Measurements from ENCODE around the gene TRPM1.

The TRPM1 gene

DNA sequence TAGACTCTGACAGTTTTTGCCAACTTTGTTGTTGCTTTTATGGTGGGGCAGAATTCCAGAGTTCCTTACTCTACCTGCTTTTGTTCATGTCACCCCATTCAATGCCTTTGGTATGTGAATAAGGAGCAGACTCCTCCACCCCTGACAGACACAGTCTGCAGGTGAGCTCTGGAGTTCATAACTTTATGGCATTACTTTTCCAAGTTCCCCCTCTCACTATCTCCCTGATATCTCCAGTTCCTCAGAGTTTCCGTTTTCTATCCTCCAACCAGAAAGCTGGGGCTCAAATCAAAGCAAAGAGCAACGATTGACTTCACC is 87.0 kb downstream of the TRPM1 start:
- Histone ChIP-seq H3K27me3 (ENCODE audit: control insufficient read depth, insufficient read depth, low read length) (no peaks in the 10 kb centered on the region), H3K9me3 (ENCODE audit: control insufficient read depth, insufficient read depth, low read depth, low read length) (peaks cover 16% of the 10 kb centered on the region; the same call in 1 of the 2 replicates), H3K4me1 (ENCODE audit: control insufficient read depth, insufficient read depth, low read length) (peaks cover 10% of the 10 kb centered on the region; the same call in 1 of the 2 replicates), H3K27ac (ENCODE audit: low read depth, low read length) (no peak overlapping the region), H3K9ac (ENCODE audit: low read length) (no peak overlapping the region), H3K36me3 (ENCODE audit: control insufficient read depth, insufficient read depth, low read length) (no peaks in the 10 kb centered on the region), H3K4me3 (ENCODE audit: low read depth, low read length) (no peak overlapping the region)

GRCh38 chr15:31013863-31014607 is 87.5 kb downstream of the TRPM1 start:
- Histone ChIP-seq H3K27ac (ENCODE audit: low read depth, low read length) (no peak overlapping the region), H3K9ac (ENCODE audit: low read length) (no peak overlapping the region), H3K4me3 (ENCODE audit: low read depth, low read length) (no peak overlapping the region), H3K9me3 (ENCODE audit: control insufficient read depth, insufficient read depth, low read depth, low read length) (peaks cover 16% of the 10 kb centered on the region; the same call in 1 of the 2 replicates), H3K36me3 (ENCODE audit: control insufficient read depth, insufficient read depth, low read length) (no peaks in the 10 kb centered on the region), H3K4me1 (ENCODE audit: control insufficient read depth, insufficient read depth, low read length) (peaks cover 10% of the 10 kb centered on the region; the same call in 1 of the 2 replicates), H3K27me3 (ENCODE audit: control insufficient read depth, insufficient read depth, low read length) (no peaks in the 10 kb centered on the region)

GRCh38 chr15:31012455-31012854 is 89.1 kb downstream of the TRPM1 start:
- Histone ChIP-seq H3K9ac (ENCODE audit: low read length) (no peak overlapping the region), H3K4me1 (ENCODE audit: control insufficient read depth, insufficient read depth, low read length) (peaks cover 10% of the 10 kb centered on the region; the same call in 1 of the 2 replicates), H3K27ac (ENCODE audit: low read depth, low read length) (no peak overlapping the region), H3K27me3 (ENCODE audit: control insufficient read depth, insufficient read depth, low read length) (no peaks in the 10 kb centered on the region), H3K4me3 (ENCODE audit: low read depth, low read length) (no peak overlapping the region), H3K36me3 (ENCODE audit: control insufficient read depth, insufficient read depth, low read length) (no peaks in the 10 kb centered on the region), H3K9me3 (ENCODE audit: control insufficient read depth, insufficient read depth, low read depth, low read length) (peaks cover 16% of the 10 kb centered on the region; the same call in 1 of the 2 replicates)

GRCh38 chr15:31010036-31010435 is 91.5 kb downstream of the TRPM1 start:
- Histone ChIP-seq H3K4me3 (ENCODE audit: low read depth, low read length) (no peak overlapping the region), H3K36me3 (ENCODE audit: control insufficient read depth, insufficient read depth, low read length) (no peaks in the 10 kb centered on the region)

GRCh38 chr15:31005660-31006059 is 95.9 kb downstream of the TRPM1 start:
- peaks cover under 1% of the 10 kb centered on the region; the same call in 1 of the 2 replicates for H3K9me3 ChIP-seq (ENCODE audit: control insufficient read depth, insufficient read depth, low read depth, low read length)
- H3K4me1 ChIP-seq (ENCODE audit: control insufficient read depth, insufficient read depth, low read length): 0 out of 2 replicates have a peak, but pooled peaks cover 6% of the 10 kb centered on the region
- H3K4me3 ChIP-seq (ENCODE audit: low read depth, low read length): no peak overlapping the region
- no peak overlapping the region for H3K9ac ChIP-seq (ENCODE audit: low read length)
- H3K27ac ChIP-seq (ENCODE audit: low read depth, low read length): no peak overlapping the region
- no peaks in the 10 kb centered on the region for H3K36me3 ChIP-seq (ENCODE audit: control insufficient read depth, insufficient read depth, low read length)
- no peaks in the 10 kb centered on the region for H3K27me3 ChIP-seq (ENCODE audit: control insufficient read depth, insufficient read depth, low read length)

More at GRCh38 chr15:31010036-31010435, 91.5 kb downstream of the TRPM1 start:
- H3K4me1 ChIP-seq (ENCODE audit: control insufficient read depth, insufficient read depth, low read length): peaks cover 10% of the 10 kb centered on the region; the same call in 1 of the 2 replicates
- no peaks in the 10 kb centered on the region for H3K27me3 ChIP-seq (ENCODE audit: control insufficient read depth, insufficient read depth, low read length)
- no peak overlapping the region for H3K27ac ChIP-seq (ENCODE audit: low read depth, low read length)
- peaks cover 16% of the 10 kb centered on the region; the same call in 1 of the 2 replicates for H3K9me3 ChIP-seq (ENCODE audit: control insufficient read depth, insufficient read depth, low read depth, low read length)
- no peak overlapping the region for H3K9ac ChIP-seq (ENCODE audit: low read length)

DNA sequence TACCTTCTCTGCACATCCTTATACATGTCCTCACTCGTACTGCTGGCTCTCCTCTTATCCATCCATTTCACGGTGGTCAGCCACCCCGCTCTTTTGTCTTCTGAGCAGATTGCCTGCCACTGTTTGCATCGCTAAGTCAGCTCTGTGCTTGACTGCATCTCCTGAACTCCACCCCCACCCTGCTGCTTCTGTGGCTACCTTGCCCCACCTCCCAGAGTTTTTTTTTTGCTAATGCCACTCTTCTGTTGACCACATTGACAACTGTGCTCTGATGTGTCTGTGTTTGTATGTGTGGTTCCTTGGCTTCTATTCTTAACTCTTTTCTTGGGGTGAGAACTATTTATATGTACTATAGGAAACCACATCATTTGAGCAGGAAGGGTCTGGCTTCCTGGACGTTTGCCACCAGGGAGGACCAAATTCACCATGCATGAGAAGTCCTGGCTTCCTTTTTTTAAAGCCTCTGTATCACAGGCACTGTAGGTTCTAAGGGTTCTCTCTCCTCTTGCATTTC is 97.2 kb downstream of the TRPM1 start:
- no peak overlapping the region for H3K4me3 ChIP-seq (ENCODE audit: low read depth, low read length)
- no peak overlapping the region for H3K9ac ChIP-seq (ENCODE audit: low read length)
- no peaks in the 10 kb centered on the region for H3K27me3 ChIP-seq (ENCODE audit: control insufficient read depth, insufficient read depth, low read length)
- 0 out of 2 replicates have a peak, but pooled peaks cover 6% of the 10 kb centered on the region for H3K4me1 ChIP-seq (ENCODE audit: control insufficient read depth, insufficient read depth, low read length)
- H3K36me3 ChIP-seq (ENCODE audit: control insufficient read depth, insufficient read depth, low read length): no peaks in the 10 kb centered on the region
- H3K9me3 ChIP-seq (ENCODE audit: control insufficient read depth, insufficient read depth, low read depth, low read length): no peaks in the 10 kb centered on the region
- H3K27ac ChIP-seq (ENCODE audit: low read depth, low read length): no peak overlapping the region

DNA sequence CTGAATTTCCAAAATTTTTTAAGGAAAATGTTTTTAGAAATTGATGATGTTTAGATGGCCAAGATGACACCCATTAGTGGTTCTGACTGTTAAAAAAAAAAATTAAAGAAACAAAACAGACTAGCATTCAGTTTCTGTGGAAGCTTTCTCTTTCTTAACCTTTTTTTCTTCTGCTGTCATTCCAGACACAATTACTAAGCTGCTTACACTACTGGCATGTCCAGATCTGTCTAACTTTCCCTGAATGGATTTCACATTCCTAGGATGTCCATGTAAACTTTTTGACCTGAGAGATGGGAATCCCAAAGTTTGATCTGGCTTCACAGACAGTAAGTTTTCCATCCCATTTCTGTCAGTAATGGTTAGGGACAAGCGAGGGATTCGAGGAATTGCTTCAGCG is 99.8 kb downstream of the TRPM1 start:
- H3K27ac ChIP-seq (ENCODE audit: low read depth, low read length): no peak overlapping the region
- H3K27me3 ChIP-seq (ENCODE audit: control insufficient read depth, insufficient read depth, low read length): no peaks in the 10 kb centered on the region
- no peak overlapping the region for H3K9ac ChIP-seq (ENCODE audit: low read length)
- H3K9me3 ChIP-seq (ENCODE audit: control insufficient read depth, insufficient read depth, low read depth, low read length): peaks cover 4% of the 10 kb centered on the region; the same call in 1 of the 2 replicates
- H3K36me3 ChIP-seq (ENCODE audit: control insufficient read depth, insufficient read depth, low read length): no peaks in the 10 kb centered on the region
- no peak overlapping the region for H3K4me3 ChIP-seq (ENCODE audit: low read depth, low read length)
- 0 out of 2 replicates have a peak, but pooled peaks cover 6% of the 10 kb centered on the region for H3K4me1 ChIP-seq (ENCODE audit: control insufficient read depth, insufficient read depth, low read length)

DNA sequence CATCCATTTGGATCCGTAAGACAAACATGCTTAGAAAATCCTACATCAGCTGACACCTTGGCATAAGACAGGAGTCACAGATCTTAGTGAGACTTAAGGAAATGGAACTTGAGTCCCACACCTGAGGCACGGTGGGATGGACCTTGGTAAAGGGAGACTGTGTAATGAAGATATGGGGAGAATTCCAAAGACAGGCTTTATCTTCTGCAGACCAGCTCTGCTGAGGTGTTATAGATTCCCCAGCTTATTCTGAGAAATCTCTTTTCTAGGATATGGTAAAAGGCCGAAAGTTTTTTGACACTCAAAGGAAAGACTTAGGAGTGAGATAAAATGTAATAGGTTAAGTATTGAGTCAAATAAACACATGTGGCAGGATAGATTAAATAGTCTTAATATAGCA is 101.8 kb downstream of the TRPM1 start:
- no peaks in the 10 kb centered on the region for H3K27me3 ChIP-seq (ENCODE audit: control insufficient read depth, insufficient read depth, low read length)
- H3K27ac ChIP-seq (ENCODE audit: low read depth, low read length): no peak overlapping the region
- no peak overlapping the region for H3K9ac ChIP-seq (ENCODE audit: low read length)
- 0 out of 2 replicates have a peak, but pooled peaks cover 6% of the 10 kb centered on the region for H3K4me1 ChIP-seq (ENCODE audit: control insufficient read depth, insufficient read depth, low read length)
- H3K4me3 ChIP-seq (ENCODE audit: low read depth, low read length): no peak overlapping the region
- H3K9me3 ChIP-seq (ENCODE audit: control insufficient read depth, insufficient read depth, low read depth, low read length): peaks cover 4% of the 10 kb centered on the region; the same call in 1 of the 2 replicates
- H3K36me3 ChIP-seq (ENCODE audit: control insufficient read depth, insufficient read depth, low read length): no peaks in the 10 kb centered on the region

DNA sequence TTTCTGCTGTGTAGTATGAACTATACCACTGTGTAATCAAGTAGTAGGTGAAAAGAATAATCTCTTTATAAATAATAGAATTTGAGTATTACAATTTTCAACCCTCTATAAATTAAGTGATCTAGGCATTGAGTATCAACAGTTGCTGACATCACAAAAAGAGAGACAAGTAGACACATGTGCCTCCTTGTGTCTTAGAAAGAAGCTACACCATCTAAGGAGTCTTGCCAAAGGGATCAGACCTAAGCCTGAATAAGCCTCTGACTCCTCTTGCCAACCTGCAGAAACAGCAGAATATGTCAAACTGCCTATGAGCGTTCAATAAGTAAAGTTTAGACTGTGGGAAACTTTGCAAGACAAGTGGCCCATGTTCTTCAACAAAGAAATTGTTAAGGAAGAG is 104.3 kb downstream of the TRPM1 start:
- no peaks in the 10 kb centered on the region for H3K27me3 ChIP-seq (ENCODE audit: control insufficient read depth, insufficient read depth, low read length)
- peaks cover 4% of the 10 kb centered on the region; the same call in 1 of the 2 replicates for H3K9me3 ChIP-seq (ENCODE audit: control insufficient read depth, insufficient read depth, low read depth, low read length)
- H3K27ac ChIP-seq (ENCODE audit: low read depth, low read length): no peak overlapping the region
- no peak overlapping the region for H3K4me3 ChIP-seq (ENCODE audit: low read depth, low read length)
- H3K4me1 ChIP-seq (ENCODE audit: control insufficient read depth, insufficient read depth, low read length): 0 out of 2 replicates have a peak, but pooled peaks cover 3% of the 10 kb centered on the region
- H3K9ac ChIP-seq (ENCODE audit: low read length): no peak overlapping the region
- H3K36me3 ChIP-seq (ENCODE audit: control insufficient read depth, insufficient read depth, low read length): no peaks in the 10 kb centered on the region

- peaks cover 5% of the 10 kb centered on the region; the same call in 1 of the 2 replicates for H3K36me3 ChIP-seq (ENCODE audit: control insufficient read depth, insufficient read depth, low read length)
- H3K9me3 ChIP-seq (ENCODE audit: control insufficient read depth, insufficient read depth, low read depth, low read length): no peaks in the 10 kb centered on the region; the same call in 1 of the 2 replicates
- H3K27me3 ChIP-seq (ENCODE audit: control insufficient read depth, insufficient read depth, low read length): no peaks in the 10 kb centered on the region
- H3K4me1 ChIP-seq (ENCODE audit: control insufficient read depth, insufficient read depth, low read length): 0 out of 2 replicates have a peak, but pooled peaks cover 3% of the 10 kb centered on the region
- peak overlapping the region; percentile 96 for H3K4me3 ChIP-seq (ENCODE audit: low read depth, low read length)
- peak overlapping the region; percentile 80; the same call in 1 of the 2 replicates for H3K27ac ChIP-seq (ENCODE audit: low read depth, low read length)
- H3K9ac ChIP-seq (ENCODE audit: low read length): peak overlapping the region; percentile 93
These were observed 109.2 kb downstream of the TRPM1 start for GRCh38 chr15:30992249-30992864.

All from HUES6 (cell line).